Lower lobe of right lung (tissue), 2 donors: ENCODE results near the gene SSU72. TPM values are rescaled to one million over a fixed set of nuclear protein-coding genes. Genes with fewer than 3 reads are reported as not detected.
A peak's percentile ranks its signal among the peaks of the same experiment; 100 is the strongest.

Experiments used
- ATAC-seq, 2 donors: fragments of 200-7000 bp; cut with Tn5 transposase; one replicate each; pipeline ENCODE4 v1.9.1; 2020 to 2022; ENCODE audit warnings: mild to moderate bottlenecking in 2 of 2, moderate library complexity in 2 of 2
- DNase-seq: peaks from one replicate; pipeline ENCODE4 v3.0.0-alpha.2; 2020
- H3K27ac ChIP-seq: fragments of 200-600 bp; one replicate; pipeline ENCODE4 v1.8.0; 2022
- H3K27me3 ChIP-seq: fragments of 200-600 bp; one replicate; pipeline ENCODE4 v1.8.0; 2022; ENCODE audit warnings: low read depth
- H3K36me3 ChIP-seq: fragments of 200-600 bp; one replicate; pipeline ENCODE4 v1.8.0; 2022; ENCODE audit warnings: mild to moderate bottlenecking
- H3K4me1 ChIP-seq: fragments of 200-600 bp; one replicate; pipeline ENCODE4 v1.8.0; 2022
- H3K4me3 ChIP-seq: fragments of 200-600 bp; one replicate; pipeline ENCODE4 v1.8.0; 2022; ENCODE audit warnings: mild to moderate bottlenecking
- H3K9me3 ChIP-seq: fragments of 200-600 bp; one replicate; pipeline ENCODE4 v1.8.0; 2022
- intact Hi-C: fragments of 100-400 bp; cut with DNase I; formaldehyde crosslinking; loops from one replicate; pipeline ENCODE4 v1.11.0; 2022
- total RNA-seq: library from RNA; stranded (reverse); fragmentation: NEBNext Ultra II Directional; extraction: Animal tissue kit (Norgen Biotek cat#: 25700); gene quantifications from one replicate; pipeline ENCODE4 v1.2.1, GENCODE V29; 2021
- TF ChIP-seq, protein P1 (sequence below): fragments of 200-600 bp; IDR thresholded peaks from one replicate; pipeline ENCODE4 v1.8.0; 2022; ENCODE audit warnings: antibody characterized with exemption, mild to moderate bottlenecking
- donor health status: DM: no; HTN: yes; CAD: no; lungs with severe emphysema.

SSU72 gene
- total RNA-seq, 1 donor from 2014 or later = 123 TPM

DNA sequence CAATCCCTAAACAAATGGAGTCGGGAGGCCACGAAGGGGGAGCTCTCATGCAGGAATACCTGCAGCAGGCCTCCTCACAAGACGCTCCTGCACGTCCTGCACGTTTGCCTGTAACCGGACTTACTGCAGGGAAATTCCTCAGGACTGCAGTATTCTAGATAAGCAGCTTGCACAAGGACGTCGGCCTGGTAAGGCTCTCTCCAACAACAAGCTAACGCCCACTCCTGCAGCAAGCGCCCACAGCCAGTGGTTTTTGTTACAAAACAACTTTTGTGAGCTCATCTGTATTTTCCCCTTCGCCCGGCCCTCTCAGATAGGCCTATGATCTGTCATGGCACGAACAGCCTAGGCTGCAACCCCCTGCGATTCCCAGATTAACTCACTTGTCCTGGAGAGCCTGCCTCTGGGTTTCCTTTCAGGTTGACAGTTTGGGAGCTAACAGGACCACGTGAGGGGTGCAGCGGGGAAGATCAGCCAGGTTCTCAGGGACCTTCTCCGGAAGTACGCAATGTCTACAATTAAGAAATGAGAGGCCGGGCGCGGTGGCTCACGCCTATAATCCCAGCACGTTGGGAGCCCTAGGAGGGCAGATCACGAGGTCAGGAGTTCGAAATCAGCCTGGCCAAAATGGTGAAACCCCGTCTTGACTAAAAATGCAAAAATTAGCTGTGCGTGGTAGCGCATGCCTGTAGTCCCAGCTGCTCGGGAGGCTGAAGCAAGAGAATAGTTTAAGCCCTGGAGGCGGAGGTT is 39.7 kb upstream of the SSU72 start:
- H3K4me1 ChIP-seq = peaks cover 49% of the 10 kb centered on the region
- peak overlapping the region; percentile 100 for H3K27ac ChIP-seq
- ATAC-seq (peak; percentile 10 to 15), DNase-seq (peak; percentile 80)
- TF ChIP-seq, protein P1, sequence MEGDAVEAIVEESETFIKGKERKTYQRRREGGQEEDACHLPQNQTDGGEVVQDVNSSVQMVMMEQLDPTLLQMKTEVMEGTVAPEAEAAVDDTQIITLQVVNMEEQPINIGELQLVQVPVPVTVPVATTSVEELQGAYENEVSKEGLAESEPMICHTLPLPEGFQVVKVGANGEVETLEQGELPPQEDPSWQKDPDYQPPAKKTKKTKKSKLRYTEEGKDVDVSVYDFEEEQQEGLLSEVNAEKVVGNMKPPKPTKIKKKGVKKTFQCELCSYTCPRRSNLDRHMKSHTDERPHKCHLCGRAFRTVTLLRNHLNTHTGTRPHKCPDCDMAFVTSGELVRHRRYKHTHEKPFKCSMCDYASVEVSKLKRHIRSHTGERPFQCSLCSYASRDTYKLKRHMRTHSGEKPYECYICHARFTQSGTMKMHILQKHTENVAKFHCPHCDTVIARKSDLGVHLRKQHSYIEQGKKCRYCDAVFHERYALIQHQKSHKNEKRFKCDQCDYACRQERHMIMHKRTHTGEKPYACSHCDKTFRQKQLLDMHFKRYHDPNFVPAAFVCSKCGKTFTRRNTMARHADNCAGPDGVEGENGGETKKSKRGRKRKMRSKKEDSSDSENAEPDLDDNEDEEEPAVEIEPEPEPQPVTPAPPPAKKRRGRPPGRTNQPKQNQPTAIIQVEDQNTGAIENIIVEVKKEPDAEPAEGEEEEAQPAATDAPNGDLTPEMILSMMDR = no peak
- intact Hi-C loops = no loop called here
- no peaks in the 10 kb centered on the region for H3K27me3 ChIP-seq
- H3K9me3 ChIP-seq = no peaks in the 10 kb centered on the region
- peak overlapping the region; percentile 96 for H3K4me3 ChIP-seq
- H3K36me3 ChIP-seq = peaks cover 14% of the 10 kb centered on the region

DNA sequence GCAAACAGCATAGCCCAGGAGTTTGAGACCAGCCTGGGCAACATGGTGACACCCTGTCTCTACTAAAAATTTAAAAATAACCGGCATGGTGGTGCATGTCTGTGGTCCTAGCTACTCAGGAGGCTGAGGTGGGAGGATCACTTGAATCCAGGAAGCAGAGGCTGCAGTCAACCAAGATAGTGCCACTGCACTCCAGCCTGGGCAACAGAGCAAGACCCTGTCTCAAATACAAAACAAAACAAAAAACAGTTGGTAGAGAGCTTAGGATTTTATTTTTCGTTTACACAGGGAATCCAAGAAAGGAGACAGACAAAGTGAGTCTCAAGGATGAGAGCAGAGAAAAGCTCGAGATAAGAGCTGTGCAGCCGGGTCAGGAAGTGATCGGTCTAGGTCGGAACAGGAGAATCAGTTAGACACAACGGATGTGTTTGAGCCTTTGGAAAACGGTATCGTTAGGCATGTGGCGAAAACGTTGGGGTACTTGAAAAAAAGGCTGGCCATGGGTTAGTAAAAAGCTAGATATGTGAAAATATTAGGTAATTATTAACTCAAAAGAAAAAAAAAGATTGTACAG is 38.9 kb upstream of the SSU72 start:
- Histone ChIP-seq H3K27me3 (no peaks in the 10 kb centered on the region), H3K27ac (peak overlapping the region; percentile 100), H3K4me1 (peaks cover 49% of the 10 kb centered on the region), H3K9me3 (no peaks in the 10 kb centered on the region), H3K36me3 (peaks cover 13% of the 10 kb centered on the region), H3K4me3 (peak overlapping the region; percentile 96)
- no peak for DNase-seq
- intact Hi-C loops = no loop called here
- ATAC-seq = no peak
- TF ChIP-seq, protein P1 = no peak

DNA sequence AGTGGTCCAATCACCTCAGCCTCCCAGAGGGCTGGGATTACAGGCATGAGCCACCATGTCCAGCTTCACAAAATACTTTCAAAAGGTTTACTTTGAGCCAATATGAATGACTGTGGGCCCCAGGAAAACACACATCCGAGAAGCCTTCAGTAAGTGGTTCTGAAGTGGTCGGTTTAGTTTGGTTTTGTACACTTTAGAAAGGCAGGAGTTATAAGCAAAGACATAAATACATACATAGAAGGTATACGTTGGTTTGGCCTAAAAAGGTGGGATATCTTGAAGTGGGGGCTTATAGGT is 37.4 kb upstream of the SSU72 start:
- Histone ChIP-seq H3K9me3 (no peaks in the 10 kb centered on the region), H3K27ac (peak overlapping the region; percentile 100), H3K4me3 (peak overlapping the region; percentile 6), H3K27me3 (no peaks in the 10 kb centered on the region), H3K36me3 (no peaks in the 10 kb centered on the region), H3K4me1 (peaks cover 47% of the 10 kb centered on the region)
- intact Hi-C loops = no loop called here
- TF ChIP-seq, protein P1 = no peak
- ATAC-seq = peak; percentile 14 to 53
- DNase-seq = peak; percentile 48

DNA sequence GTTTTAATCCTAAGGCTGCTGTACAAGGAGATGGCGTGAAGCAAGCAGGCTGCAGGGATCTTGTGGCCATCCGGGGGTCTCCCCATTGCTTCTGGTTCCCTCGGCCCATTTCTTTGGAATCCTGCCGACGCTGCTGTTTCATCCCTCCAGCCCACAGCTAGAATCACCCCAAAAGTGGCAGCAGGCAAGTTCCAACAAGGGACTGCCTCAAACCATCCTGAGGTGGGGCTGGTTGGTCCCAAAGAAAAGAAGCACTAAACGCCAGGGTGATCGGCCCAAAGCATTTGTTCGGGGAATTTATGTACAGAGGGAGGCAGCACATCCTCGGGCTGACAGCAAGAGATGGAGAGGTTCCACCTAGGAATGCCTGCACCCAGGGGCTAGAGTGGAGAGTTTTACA is 36.1 kb upstream of the SSU72 start:
- H3K27me3 ChIP-seq = no peaks in the 10 kb centered on the region
- H3K4me1 ChIP-seq = peaks cover 39% of the 10 kb centered on the region
- TF ChIP-seq, protein P1 = no peak
- intact Hi-C loops = no loop called here
- no peaks in the 10 kb centered on the region for H3K9me3 ChIP-seq
- DNase-seq (peak; percentile 40), ATAC-seq (no peak)
- no peak overlapping the region for H3K4me3 ChIP-seq
- H3K36me3 ChIP-seq = no peaks in the 10 kb centered on the region
- H3K27ac ChIP-seq = peak overlapping the region; percentile 100

DNA sequence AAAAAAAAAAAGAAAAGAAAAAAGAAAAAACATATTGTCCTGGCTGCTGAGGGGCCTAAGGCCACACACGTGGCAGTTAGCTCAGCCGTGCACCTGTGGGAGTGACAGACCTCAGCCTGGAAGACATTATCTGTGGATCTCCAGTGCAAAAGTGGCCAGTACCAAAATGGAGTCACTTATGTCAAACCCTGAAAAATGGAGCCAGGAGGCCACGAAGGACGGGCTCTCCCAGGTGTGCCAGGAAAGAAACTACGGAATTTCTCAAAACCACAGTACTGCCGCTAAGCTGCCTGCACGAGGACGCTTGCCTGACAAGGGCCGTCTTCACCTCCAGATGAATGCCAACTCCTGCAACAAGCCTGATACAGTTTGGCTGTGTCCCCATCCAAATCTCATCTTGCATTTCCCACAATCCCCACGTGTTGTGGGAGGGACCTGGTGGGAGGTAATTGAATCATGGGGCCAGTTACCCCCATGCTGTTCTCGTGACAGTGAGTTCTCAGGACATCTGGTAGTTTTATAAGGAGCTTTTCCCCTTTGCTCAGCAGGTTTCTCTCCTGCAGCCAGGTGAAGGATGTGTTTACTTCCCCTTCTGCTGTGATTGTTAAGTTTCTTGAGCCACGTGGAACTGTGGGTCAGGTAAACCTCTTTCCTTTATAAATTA is 35.3 kb upstream of the SSU72 start:
- Histone ChIP-seq H3K27ac (peak overlapping the region; percentile 0), H3K9me3 (no peaks in the 10 kb centered on the region), H3K27me3 (no peaks in the 10 kb centered on the region), H3K4me3 (no peak overlapping the region), H3K4me1 (peaks cover 39% of the 10 kb centered on the region), H3K36me3 (no peaks in the 10 kb centered on the region)
- TF ChIP-seq, protein P1 = no peak
- DNase-seq (peak; percentile 44), ATAC-seq (no peak)
- intact Hi-C loops = no loop called here
